Smooth muscle cell of the umbilical artery (primary cell): ENCODE results near the gene MED13L. TPM values are rescaled to one million over a fixed set of nuclear protein-coding genes. Genes with fewer than 3 reads are reported as not detected.

Experiments used
- total RNA-seq: library from RNA; depleted of rRNA; stranded (reverse); fragments of >200 nt; gene quantifications from 2 replicates; pipeline ENCODE4 v1.2.3, GENCODE V29; 2014

MED13L gene
- 110 and 140 TPM in 2 replicates for total RNA-seq

GRCh38 chr12:116277467-116278278, at the start of gene MED13L:
Gene MED13L, minus strand, starts transcription at chr12:116277693. Its CDS starts 562 bp downstream, at chr12:116277131.

